SIG-M5 (cell line): ENCODE measurements around the gene ACTR1A.
A peak's percentile ranks its signal among the peaks of the same experiment; 100 is the strongest.

Source experiments
- DNase-seq: peaks from one replicate; lab custom pipeline; 2025; lab: John Stamatoyannopoulos, UW

Gene ACTR1A

DNA sequence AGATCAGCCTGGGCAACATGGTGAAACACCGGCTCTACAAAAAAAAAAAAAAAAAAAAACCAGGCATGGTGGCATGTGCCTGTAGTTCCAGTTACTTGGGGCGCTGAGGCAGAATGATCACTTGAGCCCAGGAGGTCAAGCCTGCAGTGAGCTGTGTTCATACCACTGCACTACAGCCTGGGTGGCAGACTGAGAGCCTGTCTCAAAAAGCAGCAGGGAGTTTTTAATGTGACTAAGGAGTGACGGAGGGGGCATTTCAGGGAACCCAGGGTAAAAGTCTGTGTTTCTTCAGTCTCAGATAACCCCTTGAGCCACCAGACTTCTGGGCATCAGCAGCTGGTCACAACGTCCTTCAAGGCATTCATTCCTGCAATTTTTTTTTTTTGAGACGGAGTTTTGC lies 49.0 kb downstream of the ACTR1A start:
- no peak for DNase-seq

DNA sequence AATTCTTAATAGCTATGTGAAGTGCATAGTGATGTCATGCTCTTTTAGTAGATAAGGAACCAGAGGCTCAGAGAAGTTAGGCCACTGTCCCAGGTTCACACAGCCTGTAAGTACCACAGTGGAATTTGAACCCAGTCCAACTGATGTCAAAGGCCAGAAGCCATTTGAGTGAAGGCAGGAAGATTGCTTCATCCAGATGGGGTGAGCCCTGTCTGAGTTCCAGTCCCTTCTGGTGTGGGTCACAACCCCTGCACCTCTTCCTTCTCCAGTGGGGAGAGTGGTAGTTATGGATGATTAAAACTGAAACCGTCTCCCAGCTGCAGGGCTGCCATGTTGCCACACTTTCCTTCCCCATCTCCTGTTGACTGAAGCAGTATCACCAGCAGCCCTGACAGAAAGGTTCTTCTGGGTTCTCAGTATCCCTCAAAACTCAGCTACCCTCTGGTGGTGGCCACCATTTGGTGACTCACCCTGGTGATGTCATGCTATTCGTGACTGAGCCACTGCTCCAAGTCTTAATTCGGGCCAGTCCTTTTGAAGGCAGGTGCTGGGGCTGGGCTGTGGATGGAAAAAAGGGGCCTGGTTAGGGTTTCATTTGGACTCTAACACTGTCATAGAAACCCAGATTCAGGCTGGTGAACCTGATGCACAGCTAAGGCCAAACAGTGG lies 49.7 kb downstream of the ACTR1A start:
- peak; percentile 87 for DNase-seq

DNA sequence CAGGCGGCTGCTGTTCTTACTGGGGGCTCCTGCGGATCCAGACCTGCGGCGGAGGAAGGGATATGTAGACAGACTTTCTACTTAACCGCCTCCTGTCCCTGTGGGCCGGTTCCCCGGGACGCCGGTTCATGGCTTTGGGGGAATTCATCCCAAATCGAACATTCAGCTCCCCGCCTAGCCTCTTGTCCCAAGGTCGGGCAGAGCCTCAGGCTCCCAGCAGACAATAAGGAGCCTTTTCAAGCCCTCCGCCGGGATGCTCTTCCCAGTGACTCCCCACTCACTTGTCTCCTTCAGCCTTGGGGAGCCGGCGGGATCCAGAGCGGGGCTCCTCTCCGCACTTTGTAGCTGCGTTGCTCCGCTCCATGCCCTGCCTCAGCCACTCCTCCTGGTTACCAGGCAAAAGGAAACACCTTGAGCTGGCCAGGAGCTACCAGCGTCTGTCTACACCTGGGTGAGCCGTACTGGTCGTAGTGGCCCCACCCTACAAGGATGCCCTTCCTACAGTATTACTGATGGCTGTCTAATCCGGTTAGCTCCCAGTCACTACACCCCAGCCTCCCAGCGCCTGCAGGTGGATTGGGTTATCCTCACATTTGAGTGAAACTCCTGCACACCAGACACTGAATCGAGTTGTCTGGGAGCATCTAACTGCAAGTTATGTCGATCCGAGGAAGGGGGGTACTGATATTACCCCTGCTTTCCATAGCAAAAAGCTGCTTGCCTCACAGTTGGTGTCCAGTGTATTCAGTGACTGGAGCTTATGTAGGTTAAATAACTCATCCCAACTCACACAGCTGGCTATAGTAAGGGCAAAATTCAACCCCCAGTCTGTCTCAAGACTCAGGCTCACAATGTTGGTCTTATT lies 51.2 kb downstream of the ACTR1A start, which contains the start of gene C10orf95:
C10orf95 (minus strand) TSS at position 439 of the 865 bp plus-strand sequence. CDS start 450 bp downstream, outside the sequence.
- DNase-seq, result no peak

DNA sequence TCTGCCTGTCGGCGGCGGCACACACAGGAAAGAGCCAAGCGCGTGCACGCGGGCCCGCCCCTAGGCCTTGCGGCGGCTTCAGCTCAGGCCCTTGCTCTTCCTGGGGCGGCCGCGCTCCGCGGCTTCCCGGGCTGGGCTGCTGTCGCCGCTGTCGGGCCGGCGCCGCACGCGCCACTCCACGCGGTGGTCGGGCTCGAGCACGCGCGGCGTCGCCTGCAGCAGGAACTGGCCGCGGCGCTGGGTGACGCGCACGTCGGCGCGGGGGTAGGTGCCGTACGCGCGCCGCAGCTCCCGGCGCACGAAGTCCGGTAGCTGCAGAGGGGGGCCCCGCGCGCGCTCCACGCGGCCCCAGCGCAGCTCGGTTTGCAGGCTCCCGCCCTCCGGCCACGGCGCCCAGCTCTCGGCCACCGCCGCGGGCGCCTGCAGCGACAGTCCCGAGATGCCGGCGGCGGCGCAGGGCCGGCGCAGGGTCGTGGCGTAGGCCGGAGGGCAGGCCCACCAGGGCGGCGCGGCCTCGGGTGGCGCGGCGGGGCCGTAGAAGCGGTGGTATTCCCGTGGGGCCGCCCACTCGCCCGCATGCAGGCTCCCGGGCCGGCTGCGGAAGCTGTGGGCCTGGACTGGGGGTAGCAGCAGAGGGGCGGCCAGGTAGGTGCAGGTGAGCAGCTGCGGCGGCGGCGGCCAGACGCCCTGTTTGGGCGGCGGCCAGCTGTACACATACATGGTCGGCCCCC lies 52.0 kb downstream of the ACTR1A start:
- no peak for DNase-seq

DNA sequence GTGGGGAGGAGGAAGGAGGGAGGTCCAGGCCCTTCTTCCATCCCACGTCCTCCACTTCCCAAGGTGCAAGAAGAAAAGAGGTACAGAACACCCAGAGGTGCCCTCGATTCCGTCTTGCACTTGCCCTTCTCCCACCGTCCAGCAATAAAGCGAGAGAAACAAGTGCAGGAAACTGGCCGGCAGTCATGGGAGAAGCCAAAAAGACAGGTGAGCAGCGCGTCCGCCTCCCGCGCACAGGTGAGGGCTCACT lies 52.5 kb downstream of the ACTR1A start:
- DNase-seq, result no peak

DNA sequence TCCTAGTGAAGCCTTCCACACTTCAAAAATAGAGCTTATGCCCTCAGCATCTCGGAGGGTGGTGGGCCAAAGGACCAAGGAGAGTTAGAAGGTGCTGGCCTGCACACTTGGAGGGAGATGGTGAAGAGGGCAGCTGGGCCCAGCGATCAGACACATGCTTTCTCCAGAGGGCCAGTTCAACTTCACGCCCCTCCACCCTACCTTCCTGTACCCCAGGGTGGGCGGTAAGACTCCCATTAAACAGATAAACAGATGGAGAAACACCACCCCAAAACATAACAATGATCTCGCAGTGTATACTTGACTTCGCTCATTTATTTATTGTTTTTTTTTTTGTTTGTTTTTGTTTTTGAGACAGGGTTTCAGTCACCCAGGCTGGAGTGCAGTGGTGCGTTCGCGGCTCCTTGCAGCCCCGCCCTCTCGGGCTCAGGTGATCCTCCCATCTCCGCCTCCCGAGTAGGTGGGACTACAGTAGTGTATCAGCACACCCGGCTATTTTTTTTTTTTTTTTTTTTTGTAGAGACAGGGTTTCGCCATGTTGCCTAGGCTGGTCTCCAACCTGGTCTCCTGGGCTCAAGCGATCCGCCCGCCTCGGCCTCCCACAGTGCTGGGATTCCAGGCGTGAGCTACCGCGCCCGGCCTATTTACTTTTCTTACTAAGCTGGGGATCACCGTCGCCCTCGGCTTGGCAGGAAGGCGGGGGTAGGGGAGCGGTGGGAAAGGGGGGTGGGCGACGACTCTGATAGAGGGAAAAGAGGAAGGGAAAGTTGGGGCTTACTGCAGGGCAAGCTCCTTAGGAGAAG lies 53.0 kb downstream of the ACTR1A start:
- no peak for DNase-seq

DNA sequence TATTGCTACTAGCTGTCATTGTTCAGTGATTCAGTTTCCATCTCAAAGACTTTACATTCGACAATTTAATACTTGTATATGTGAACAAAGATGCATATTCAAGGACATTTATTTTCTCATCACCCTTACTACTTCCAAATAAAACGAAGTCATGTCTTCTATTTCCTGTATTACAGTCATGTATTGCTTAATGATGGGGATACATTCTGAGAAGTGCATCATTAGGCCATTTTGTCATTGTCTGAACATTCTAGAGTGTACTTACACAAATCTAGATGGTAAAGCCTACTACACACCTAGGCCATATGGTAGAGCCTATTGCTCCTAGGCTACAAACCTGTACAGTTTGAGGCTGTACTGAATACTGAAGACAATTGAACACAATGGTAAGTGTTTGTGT lies 57.7 kb downstream of the ACTR1A start:
- DNase-seq, result no peak

DNA sequence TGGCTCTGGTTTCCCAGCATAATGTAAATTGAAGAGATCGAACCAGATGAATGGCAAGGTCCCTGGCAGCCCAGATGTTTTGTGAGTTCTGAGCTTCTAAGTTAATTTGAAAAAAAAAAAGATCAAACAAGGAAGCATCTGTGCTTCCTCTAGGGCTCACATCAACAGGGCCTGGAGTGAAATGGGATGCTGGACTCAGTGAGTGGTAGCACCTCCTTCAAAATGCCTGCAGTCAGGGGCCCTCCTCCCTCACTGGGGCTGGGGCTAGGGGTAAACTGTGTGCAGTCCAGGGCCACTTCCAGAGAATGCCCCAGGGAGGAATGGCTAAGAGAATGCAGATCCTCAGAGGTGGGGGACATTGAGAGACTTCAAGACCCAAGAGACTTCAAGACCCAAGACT lies 64.1 kb downstream of the ACTR1A start:
- no peak for DNase-seq

DNA sequence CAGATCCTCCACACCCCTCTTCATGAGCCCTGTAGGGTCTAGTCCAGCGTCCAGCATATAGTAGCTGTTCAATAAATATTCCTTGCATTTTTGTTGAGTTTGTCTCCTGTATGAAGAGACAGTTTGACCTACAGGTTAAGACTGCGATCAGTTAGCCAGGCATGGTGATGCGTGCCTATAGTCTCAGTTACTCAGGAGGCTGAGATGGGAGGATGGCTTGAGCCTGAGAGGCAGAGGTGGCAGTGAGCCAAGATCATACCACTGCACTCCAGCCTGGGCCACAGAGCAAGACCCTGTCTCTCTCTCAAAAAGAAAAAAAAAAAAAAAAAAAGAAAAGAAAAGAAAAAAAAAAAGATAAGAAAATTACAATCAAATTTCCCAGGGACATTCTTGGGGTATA lies 65.0 kb downstream of the ACTR1A start:
- no peak for DNase-seq

DNA sequence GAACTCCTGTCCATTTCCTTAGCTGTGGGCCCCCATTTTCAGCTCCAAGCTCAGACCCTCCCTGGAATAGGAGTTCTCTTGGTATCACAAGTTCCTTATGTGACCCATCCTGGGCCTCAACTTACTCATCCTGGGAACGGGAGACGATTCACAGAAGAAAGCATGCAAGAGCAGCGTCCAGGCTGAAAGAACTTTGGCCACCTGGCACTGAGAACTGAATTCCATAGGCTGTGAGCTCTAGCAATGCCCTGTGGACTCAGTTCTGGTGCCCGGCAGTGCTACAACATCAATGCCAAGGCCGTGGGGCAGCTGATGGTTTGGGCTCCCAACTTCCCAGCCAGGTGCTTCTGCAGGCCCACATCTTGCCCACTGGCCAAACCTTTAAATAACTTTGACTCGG lies 66.2 kb downstream of the ACTR1A start:
- DNase-seq, result no peak

DNA sequence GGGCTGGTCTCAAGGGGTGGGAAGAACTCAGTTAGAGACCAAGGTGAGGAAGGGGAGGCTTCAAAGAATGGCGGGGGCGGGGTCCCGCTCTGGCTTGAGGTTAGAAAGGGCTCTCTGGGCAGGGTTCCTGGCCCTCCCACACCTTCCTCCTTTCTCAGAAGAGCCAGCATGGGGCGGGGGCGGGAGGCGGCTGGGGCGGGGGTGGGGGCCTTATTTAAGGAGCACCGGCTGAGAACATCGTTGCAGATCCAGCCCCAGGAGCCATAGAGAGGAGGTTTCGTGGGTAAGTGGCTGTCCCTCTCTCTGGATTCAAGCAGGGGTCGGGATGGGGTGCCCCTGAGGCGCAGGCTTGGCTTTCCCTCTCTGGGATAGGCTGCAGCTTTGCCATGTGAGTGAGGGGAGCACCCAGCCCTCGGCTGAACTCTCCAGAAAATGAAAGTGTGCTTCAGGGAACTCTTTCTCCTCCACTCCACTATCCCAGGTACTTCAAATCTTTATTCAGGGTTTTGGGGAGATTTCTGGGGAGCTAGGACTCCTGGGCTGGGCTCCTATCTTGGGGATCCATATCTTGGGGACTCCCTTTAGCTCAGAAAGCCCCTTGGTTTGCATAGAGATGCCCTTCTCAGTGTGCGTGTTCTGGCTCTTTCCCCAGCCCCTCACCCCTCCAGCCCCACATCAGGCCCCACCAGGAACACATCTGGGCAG lies 66.8 kb downstream of the ACTR1A start:
- DNase-seq, result no peak

DNA sequence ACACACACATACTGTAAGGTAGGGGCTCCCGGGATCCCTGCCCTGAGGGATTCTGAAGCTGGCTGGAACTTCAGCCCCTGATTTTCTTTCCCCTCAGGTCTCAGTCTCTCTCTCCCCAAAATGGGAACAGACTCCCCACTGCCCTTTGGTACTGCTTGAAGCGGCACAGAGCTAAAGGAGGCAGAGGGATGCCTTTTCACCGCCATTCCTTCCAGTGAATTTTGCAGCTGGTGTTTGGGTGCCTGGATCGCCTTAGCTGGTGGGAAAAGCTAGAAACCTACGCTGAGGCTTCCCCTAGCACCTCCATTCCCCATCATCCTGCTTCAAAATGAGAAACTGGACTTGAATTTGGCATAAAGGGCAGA lies 67.4 kb downstream of the ACTR1A start:
- no peak for DNase-seq

DNA sequence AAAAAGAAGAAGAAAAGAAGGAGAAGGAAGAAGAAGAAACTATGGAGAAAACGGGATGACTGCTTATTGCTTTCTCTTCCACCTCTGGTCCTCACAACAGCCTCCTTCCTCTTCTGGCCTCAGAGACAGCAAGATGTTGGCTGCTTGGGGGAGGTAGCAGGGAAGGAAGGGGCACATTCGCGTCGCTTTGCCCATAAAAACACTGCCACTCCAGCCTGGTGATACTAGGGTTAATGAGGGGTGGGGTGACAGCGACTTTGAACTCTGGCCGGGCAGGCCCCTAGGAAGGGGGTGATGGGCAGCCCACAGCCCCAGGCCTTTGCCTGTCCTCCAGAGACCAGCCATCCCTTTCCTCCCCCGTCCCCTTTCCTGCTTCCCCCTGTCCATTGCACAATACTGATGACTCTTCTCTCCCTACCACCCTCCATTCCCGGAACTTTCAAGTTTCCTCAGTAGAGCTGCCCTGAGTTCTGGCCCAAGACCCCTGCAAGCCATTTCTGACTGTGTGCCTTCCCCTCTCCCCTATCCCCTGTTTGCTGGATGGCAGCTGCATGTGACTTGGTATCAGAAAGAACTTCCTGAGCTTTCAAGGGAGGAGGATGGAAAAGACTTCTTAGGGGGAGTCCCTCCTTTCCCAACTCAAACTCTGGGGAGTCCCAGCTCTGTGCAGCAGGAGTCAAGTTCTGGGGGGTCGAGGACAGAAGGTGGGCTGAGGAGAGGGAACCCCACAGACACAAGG lies 67.9 kb downstream of the ACTR1A start:
- DNase-seq, result no peak

DNA sequence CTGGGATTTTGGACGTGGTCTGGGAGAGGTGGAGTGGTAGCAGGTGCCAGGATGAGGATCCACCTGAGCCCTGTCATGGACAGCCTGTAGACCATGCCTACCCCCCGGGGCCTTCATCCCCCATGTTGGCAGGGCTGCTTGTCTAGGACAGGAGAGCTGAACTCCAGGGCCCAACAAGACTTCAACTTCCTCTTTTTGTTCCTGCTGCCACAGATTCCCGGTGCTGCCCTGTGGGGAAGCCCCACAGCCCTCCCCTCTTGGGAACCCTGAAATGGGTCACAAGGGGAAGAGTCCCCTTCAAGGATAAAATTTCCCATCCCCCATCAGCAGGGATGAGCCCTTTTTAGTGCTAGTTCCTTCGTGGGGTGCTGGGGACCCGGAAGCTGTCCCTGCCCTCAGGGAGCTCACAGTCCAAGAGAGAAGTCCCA lies 68.9 kb downstream of the ACTR1A start:
- DNase-seq, result no peak

DNA sequence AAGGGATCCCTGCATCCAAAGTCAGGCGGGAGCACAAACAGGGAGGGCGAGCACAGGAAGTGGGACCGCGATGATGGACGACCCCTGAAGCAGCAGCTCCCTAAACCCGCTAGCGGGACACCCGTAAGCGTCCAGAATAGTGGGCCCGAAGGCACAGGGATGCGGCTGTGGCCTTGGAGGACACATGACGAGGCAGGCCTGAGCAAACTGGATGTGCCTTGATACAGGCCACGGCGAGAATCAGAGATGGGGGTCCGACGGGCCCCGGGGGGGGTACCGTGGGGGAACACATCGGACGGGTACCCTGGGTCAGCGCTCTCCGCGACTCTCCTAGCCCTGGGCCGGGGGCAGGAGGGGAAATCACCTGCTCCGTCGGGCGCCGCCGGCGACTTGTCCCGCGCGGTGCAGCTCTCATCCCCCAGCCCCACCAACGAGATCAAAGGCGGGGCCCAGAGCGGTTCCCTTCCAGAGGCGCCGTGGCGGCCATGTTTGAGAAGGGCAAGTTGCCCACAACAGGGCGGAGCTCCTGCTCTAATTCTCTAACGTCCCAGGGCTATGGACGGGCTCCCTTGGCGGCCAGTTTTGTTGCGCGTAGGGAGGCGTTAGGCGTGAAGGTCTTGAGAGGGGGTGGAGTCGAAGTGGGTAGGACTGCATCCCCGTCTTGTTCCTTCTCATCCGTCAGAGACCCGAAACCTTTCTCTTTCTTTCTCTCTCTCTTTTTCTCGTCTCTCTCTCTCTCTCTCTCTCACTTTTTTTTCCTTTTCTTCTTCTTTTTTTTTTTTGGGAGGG lies 70.2 kb downstream of the ACTR1A start, which contains the start of gene CUEDC2:
CUEDC2 (minus strand) TSS at position 413 of the 789 bp plus-strand sequence. CDS start 7,386 bp downstream, outside the sequence.
- DNase-seq, result peak; percentile 63

DNA sequence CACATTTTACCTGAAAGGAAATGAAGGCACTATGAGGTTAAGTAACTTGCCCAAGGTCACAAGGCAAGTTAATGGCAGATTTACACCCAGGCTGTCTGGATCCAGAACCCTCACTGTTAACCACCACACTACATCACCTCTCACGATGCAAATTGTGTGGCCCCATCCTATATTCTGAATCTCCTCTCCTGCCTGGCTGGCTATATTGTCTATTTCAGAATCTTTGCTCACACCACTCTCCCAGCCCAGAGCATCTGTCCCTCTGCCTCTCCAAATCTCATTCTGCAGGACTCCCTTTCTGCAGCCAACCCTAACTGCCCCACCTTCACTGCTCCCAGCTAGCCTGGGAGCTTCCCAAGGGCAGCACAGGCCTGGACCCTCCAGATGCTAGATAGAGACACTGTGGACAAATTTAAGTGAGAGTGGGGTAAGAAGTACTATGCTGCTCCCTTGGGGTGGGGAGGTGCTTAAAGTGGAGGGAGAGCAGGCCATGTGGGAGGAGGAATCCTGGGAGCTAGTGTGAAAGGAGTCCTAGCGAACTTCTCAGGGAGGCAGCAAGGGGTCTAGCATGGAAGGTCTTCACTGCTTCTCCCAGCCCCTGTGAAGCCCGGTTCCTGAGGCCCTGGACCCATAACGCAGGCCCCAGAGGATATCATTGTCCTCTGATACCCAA lies 70.9 kb downstream of the ACTR1A start:
- DNase-seq, result no peak

DNA sequence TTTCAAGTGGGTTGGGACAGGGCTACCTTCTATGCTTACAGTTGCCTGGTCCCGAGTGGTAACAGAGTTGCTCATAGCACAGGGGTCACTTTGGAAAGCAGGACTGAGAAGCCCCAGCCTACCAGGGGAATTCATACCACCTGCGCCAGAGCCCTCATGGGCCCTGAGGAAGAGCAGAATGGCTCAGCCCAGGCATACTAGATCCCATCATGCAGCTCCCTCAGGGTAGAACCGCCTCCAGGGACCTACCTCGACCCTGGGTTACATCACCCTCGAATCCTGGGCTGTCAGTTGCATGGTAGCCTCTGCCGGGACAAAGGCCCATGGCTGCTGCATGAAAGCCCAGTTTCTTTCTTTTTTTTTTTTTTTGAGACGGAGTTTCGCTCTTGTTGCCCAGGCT lies 73.0 kb downstream of the ACTR1A start:
- DNase-seq, result no peak
